BJ (cell line): Measurements from ENCODE around the gene ZNF148. TPM values are rescaled to one million over a fixed set of nuclear protein-coding genes. Genes with fewer than 3 reads are reported as not detected.

Experiments
- CTCF ChIA-PET: fragments of 350-600 bp; formaldehyde crosslinking; extraction: SDS; loops from one replicate; lab custom pipeline; 2021; ENCODE audit warnings: antibody characterized with exemption, inconsistent platforms; lab: Yijun Ruan, JAX
- POLR2A ChIA-PET: fragments of 300-600 bp; sonication (Branson Sonifier 250); formaldehyde crosslinking; extraction: SDS; loops from one replicate; lab custom pipeline; 2021; ENCODE audit warnings: antibody characterized with exemption; lab: Charles Lee
- DNase-seq: peaks from one replicate; pipeline ENCODE4 v3.0.0-alpha.2; 2011; ENCODE audit warnings: low read depth
- H3K27me3 ChIP-seq: 2 replicates; pipeline ENCODE4 v1.6.0; 2011; ENCODE audit warnings: low read length; ENCODE audit not compliant: control insufficient read depth, insufficient read depth
- H3K36me3 ChIP-seq: 2 replicates; pipeline ENCODE4 v1.5.1; 2011; ENCODE audit warnings: low read length; ENCODE audit not compliant: control insufficient read depth, insufficient read depth
- H3K4me3 ChIP-seq: 2 replicates; pipeline ENCODE4 v1.5.1; 2011; ENCODE audit warnings: low read depth, mild to moderate bottlenecking, control low read depth, low read length
- CTCF ChIP-seq: IDR thresholded peaks from 2 replicates; pipeline ENCODE4 v1.5.1; 2011; ENCODE audit warnings: low read depth, mild to moderate bottlenecking, control low read depth, inconsistent platforms, low read length, moderate library complexity; ENCODE audit not compliant: insufficient read depth
- polyA plus RNA-seq: library from polyadenylated mRNA; depleted of rRNA; stranded (reverse); fragments of >200 nt; gene quantifications from 2 replicates; pipeline ENCODE4 v1.2.3, GENCODE V29; 2011

ZNF148 gene
- polyA plus RNA-seq, 1 experiment: 18.4 TPM

GRCh38 chr3:125229707-125230106 is 145.4 kb downstream of the ZNF148 start:
- no peak overlapping the region for H3K4me3 ChIP-seq
- H3K27me3 ChIP-seq: no peaks in the 10 kb centered on the region
- ChIA-PET CTCF (no interaction called here), POLR2A (no interaction called here)
- no peak for TF ChIP-seq CTCF
- H3K36me3 ChIP-seq: no peaks in the 10 kb centered on the region
- no peak for DNase-seq

DNA sequence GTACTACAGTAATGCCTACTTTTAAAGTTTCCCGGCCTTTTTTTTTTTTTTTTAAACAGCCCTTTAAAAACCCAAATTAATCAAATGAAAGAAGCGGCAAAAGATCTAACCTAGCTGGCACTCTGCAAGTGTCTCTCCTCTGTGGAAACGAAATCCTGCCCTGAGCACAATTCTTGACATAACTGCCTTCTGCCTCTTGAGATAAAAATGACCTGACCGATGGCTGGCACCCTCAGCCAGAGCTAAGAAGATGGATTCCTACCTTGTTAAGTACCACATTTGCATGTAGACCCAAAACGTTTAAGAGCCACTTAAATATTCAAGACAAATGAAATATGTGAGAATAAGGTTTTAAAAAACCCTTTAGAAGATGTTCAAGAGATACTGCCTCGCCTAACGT is 146.0 kb downstream of the ZNF148 start:
- Histone ChIP-seq H3K36me3 (no peaks in the 10 kb centered on the region), H3K4me3 (no peak overlapping the region), H3K27me3 (no peaks in the 10 kb centered on the region)
- TF ChIP-seq CTCF: no peak
- CTCF ChIA-PET: no interaction called here
- no peak for DNase-seq
- POLR2A ChIA-PET: no interaction called here

- no peak for TF ChIP-seq CTCF
Observed at GRCh38 chr3:125221831-125222230, 153.3 kb downstream of the ZNF148 start.

GRCh38 chr3:125220727-125221429 is 154.2 kb downstream of the ZNF148 start:
- no peak for TF ChIP-seq CTCF
- DNase-seq: no peak
- H3K4me3 ChIP-seq: no peak overlapping the region
- no peaks in the 10 kb centered on the region for H3K27me3 ChIP-seq
- POLR2A ChIA-PET: no interaction called here
- CTCF ChIA-PET: interaction anchor here (0.6 kb wide), 1 partner anchor 78 kb away, joined by 3 read pairs; no protein-coding TSS in a partner anchor
- H3K36me3 ChIP-seq: no peaks in the 10 kb centered on the region

More at GRCh38 chr3:125221831-125222230, 153.3 kb downstream of the ZNF148 start:
- H3K36me3 ChIP-seq: no peaks in the 10 kb centered on the region
- no peak for DNase-seq
- H3K27me3 ChIP-seq: no peaks in the 10 kb centered on the region
- POLR2A ChIA-PET: no interaction called here
- H3K4me3 ChIP-seq: no peak overlapping the region
- CTCF ChIA-PET: interaction anchor here (1.3 kb wide), 1 partner anchor 217 kb away, joined by 3 read pairs; no protein-coding TSS in a partner anchor

DNA sequence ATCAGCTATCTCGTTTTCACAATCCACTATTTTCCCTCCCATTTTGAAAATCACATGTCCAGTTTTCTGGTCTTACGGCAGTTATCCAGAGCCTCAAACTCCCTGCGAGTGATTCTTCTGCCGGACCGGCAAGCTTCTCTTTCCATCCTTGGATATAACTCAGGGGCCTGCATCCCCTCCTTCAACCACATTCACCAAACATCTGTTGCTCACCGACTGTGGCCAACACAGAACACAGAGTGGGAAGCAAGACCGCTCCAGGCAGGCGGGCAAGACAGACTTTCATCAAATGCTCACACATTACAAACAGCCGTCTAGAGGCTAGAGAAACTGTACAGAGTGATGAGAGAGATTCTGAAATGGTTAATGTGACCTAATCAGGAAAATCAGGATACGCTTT is 154.9 kb downstream of the ZNF148 start:
- no peak overlapping the region for H3K4me3 ChIP-seq
- H3K36me3 ChIP-seq: no peaks in the 10 kb centered on the region
- no peak for TF ChIP-seq CTCF
- CTCF ChIA-PET: no interaction called here
- POLR2A ChIA-PET: no interaction called here
- H3K27me3 ChIP-seq: no peaks in the 10 kb centered on the region
- DNase-seq: no peak
